ENCODE data around the gene ALAS1.

- no peak for TF ChIP-seq SP1 (IDR thresholded peaks at IDR 0.05)
- no peak for TF ChIP-seq SUZ12 (IDR thresholded peaks at IDR 0.05)
- no peak for TF ChIP-seq PKNOX1 (IDR thresholded peaks at IDR 0.05)
- TF ChIP-seq ZNF384 (IDR thresholded peaks at IDR 0.05): no peak
- no peak for TF ChIP-seq FOXA1 (IDR thresholded peaks at IDR 0.05)
- TF ChIP-seq L3MBTL2 (conservative IDR thresholded peaks at IDR 0.05): no peak
- TF ChIP-seq ARNT (IDR thresholded peaks at IDR 0.05): no peak
- TF ChIP-seq BHLHE40 (IDR thresholded peaks at IDR 0.05; ENCODE audit: borderline replicate concordance): no peak
- TF ChIP-seq HDGF (IDR thresholded peaks at IDR 0.05; ENCODE audit: borderline replicate concordance): no peak
- no peak for TF ChIP-seq FOXM1 (IDR thresholded peaks at IDR 0.05; ENCODE audit: borderline replicate concordance)
- no peak for TF ChIP-seq FOXK2 (IDR thresholded peaks at IDR 0.05)
Observed at GRCh38 chr3:52213901-52214300, 15.9 kb downstream of the ALAS1 start.
